HG02970 (cell line): Measurements from ENCODE around the gene TBXAS1.

Experiments
- ATAC-seq: cut with Tn5 transposase; IDR thresholded peaks from one replicate; pipeline ENCODE4 v1.9.1; 2021; ENCODE audit warnings: mild to moderate bottlenecking, moderate library complexity, moderate number of reproducible peaks; ENCODE audit not compliant: unreplicated experiment, low FRiP score

TBXAS1 gene

GRCh38 chr7:140059273-140060242, 230.5 kb downstream of the TBXAS1 start:
- no peak for ATAC-seq

DNA sequence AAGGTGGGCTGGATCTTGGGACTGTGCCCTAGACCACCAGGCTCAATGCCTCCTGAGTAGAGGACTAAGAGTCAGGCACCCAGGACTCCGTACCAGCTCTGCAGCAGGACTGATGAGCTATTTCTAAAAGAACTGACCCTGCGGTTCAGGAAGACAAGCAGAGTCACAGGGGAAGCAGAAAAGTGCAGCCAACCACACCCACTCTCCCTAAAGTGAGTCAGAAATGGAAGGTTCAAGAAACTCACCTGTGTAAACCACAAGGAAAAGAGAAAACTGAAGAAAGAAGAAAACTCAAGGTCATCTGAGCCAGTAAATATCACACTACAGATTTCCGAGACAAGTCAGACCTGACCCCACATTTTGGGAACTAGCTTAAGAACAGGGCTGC, 231.2 kb downstream of the TBXAS1 start:
- no peak for ATAC-seq

- ATAC-seq = no peak
Measured at GRCh38 chr7:140060788-140061606, 231.9 kb downstream of the TBXAS1 start.

DNA sequence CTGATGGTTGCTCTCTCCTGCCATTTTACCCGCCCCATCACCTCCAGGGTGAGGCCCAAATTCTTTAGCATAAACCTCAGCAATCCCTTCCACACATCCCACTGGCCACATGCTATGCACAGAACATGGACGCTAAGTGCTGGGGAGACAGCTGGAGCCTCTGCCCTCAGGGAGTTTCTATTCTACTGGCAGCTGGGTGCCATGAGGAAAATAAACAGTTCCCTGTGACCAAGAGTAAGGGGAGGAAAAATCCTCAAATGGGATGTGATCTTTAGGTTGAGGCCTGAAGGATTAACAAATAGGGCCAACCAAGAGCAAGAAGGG, 232.5 kb downstream of the TBXAS1 start:
- no peak for ATAC-seq

- ATAC-seq = peak; percentile 23
Measured at GRCh38 chr7:140062118-140062527, 233.1 kb downstream of the TBXAS1 start.

DNA sequence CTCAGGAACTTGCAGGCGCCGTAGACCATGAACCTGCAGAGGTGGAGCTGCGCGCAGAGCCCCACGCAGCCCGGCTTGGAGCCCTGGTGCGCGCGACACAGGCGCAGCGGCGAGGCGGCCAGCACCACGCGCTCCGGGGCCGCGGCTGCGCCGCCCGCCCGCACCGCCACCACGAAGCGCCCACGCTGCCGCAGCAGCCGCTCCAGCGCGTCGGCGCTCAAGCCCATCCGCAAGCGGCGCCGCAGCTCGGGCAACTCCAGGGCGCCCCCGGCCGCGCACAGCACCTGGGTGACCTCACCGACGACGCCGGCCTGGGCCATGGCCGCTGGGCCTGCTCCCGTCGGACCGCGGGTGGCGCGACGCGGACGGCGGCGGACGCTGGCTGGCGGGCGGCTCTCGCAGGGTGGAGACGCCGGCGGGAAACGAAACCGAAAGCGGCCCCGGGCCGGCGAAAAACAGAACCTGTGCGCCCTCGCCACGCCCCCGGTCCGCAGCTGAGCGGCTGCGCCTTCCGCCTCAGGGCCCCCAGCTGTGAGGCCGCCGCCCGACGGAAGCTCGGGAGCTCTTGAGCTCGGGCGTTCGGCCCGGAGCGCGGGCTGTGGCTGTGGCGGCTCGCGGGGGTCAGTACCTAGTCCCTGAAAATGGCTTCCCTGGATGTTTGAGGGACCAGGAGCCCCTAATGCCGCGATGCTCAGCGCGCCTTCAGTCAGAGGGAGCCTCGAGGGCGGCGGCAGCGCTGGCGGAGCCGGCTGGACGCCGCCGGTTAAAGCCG, 233.7 kb downstream of the TBXAS1 start, which contains the start of gene PARP12:
PARP12 (minus strand) TSS at position 424 of the 772 bp plus-strand sequence; CDS start at position 320, 104 bp downstream.
- peak; percentile 92 for ATAC-seq

DNA sequence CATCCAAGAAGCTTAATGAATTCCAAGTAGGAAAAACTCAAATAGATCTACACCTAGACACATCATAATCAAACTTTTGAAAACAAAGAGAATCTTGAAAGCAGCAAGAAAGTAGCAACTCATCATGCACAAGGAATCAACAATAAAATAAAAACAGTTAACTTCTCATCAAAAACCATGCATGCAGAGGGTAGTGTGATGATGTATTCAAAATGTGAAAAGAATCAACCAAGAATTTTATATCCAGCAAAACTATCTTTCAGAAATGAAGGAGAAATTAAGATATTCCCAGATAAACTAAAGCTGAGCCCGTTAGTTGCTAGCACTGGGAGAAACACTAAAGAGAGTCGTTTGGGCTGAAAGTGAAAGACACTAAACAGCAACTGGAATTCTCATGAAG, 238.0 kb downstream of the TBXAS1 start:
- no peak for ATAC-seq

DNA sequence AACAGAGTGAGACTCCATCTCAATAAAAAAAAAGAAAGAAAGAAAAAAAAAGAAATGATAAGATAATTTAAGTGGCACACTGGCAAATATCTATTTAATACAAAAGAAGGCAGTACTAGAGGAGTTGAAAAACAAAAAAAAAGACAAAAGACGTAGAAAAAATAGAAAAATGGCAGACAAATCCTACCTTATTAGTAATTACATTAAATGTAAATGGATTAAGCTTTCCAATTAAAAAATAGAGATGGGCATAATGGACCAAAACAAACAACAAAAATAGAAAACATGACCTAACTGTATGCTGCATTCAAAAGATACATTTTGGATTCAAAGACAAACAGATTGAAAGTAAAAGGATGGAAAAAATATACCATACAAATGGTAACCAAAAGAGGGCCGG, 239.0 kb downstream of the TBXAS1 start:
- ATAC-seq = no peak

DNA sequence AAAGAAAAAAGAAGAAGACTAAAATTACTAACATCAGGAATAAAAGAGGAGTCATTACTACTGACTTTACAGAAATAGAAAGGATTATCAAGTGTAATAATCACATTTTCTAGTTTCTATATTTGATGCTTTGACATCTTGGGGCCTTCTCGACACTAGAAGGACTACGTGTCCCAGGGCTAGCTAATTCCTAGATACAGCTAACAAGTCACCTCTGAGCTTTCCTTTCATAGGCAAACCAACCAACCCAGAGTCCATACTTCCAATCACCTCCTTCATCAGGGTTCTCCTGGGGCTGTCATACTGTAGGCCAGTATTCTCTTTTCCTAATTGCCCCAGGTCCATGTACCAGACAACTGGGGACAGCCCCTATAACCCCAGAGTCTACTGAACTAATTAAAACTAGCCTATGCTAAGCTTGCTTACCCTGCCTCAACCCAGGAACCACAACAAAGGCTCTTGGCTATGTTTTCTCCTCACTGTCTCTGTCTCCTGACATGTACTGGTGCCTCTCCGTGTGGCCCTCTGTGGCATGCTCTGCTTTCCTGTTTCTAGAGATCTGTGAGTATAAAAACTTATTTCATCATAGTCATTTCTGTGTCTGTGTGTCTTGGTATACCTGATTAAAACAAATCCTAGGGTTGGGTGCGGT, 240.4 kb downstream of the TBXAS1 start:
- ATAC-seq = no peak
